ENCODE data around the gene MTCP1. TPM values are rescaled to one million over a fixed set of nuclear protein-coding genes. Genes with fewer than 3 reads are reported as not detected.

Gene MTCP1, protein sequence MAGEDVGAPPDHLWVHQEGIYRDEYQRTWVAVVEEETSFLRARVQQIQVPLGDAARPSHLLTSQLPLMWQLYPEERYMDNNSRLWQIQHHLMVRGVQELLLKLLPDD
- total RNA-seq (2022) (12.5 and 17.1 TPM in 2 replicates), Bru-seq, nascent RNA (percentile 17 among the genes with signal in this experiment), BruChase-seq, experiment 1, labeled RNA remaining after a 6-hour chase (percentile 9 among the genes with signal in this experiment), BruChase-seq, experiment 2, labeled RNA remaining after a 2-hour chase (percentile 12 among the genes with signal in this experiment)
- long read RNA-seq, partial matches to known transcripts, result 0 of 12 reads
- long read RNA-seq, other reads (novel, unspliced or antisense), result 10 of 12 reads

DNA sequence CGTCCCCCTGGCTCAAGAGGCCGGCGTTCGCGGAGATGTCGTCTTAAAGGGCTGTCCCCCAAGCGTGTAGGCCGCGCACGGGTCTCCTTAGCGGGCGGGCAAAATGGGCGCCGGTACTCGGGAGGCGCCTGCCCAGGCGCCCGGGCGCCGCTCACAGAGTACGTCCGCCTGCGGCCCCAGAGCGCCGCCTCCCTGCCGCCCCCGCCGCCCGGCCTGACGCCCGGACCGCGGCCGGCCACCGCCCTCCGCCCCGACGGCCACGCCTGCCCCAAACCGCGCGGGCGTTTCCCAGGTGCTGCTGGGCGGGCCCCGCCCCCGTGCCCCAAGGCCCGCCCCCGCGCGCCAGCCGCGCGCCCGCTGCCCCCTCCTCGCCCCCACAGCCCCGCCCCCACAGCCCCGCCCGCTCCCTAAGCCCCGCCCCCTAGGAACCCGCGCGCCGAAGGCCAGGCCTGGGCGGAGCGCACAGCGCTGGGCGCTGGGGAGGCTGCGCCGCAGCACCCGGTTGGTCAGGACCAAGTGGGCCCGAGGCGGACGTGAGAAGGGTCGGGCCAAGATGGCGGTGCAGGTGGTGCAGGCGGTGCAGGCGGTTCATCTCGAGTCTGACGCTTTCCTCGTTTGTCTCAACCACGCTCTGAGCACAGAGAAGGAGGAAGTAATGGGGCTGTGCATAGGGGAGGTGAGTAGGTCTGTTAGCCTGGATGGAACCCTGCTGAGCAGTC lies at the start of gene MTCP1, which contains the start of the genes BRCC3 and CMC4:
TSS of gene MTCP1 (minus strand) at position 162 of the 719 bp plus-strand sequence. CDS start 5,126 bp downstream, outside the sequence.
TSS of gene BRCC3 (plus strand) at position 534 of the 719 bp plus-strand sequence. CDS start at position 554, 20 bp downstream.
TSS of gene CMC4 (minus strand) at position 162 of the 719 bp plus-strand sequence. CDS start 7,113 bp downstream, outside the sequence.
- no peaks in the 10 kb centered on the region for H3K9me3 Mint-ChIP-seq (ENCODE audit: low read depth, unreplicated experiment)
- H3K4me1 Mint-ChIP-seq (ENCODE audit: low read depth, unreplicated experiment), result peaks cover 41% of the 10 kb centered on the region
- BruUV-seq (replicated peaks), result no TSS peak
- CTCF ChIA-PET, result no interaction called here
- peak within 1 kb of the TSS; percentile 90 for H3K27ac Mint-ChIP-seq (ENCODE audit: unreplicated experiment)
- intact Hi-C loops (cut with micrococcal nuclease; ENCODE audit: unreplicated experiment), result no loop called here
- H3K27me3 Mint-ChIP-seq (ENCODE audit: unreplicated experiment), result no peaks in the 10 kb centered on the region
- H3K36me3 Mint-ChIP-seq (ENCODE audit: insufficient read depth, unreplicated experiment), result peaks cover 40% of the 10 kb centered on the region
- peak within 1 kb of the TSS; percentile 92 for H3K4me3 Mint-ChIP-seq (ENCODE audit: low read depth, unreplicated experiment)
- TF ChIP-seq CTCF (IDR thresholded peaks at IDR 0.05; ENCODE audit: unreplicated experiment), result no peak
- DNase-seq, result peak; percentile 87

DNA sequence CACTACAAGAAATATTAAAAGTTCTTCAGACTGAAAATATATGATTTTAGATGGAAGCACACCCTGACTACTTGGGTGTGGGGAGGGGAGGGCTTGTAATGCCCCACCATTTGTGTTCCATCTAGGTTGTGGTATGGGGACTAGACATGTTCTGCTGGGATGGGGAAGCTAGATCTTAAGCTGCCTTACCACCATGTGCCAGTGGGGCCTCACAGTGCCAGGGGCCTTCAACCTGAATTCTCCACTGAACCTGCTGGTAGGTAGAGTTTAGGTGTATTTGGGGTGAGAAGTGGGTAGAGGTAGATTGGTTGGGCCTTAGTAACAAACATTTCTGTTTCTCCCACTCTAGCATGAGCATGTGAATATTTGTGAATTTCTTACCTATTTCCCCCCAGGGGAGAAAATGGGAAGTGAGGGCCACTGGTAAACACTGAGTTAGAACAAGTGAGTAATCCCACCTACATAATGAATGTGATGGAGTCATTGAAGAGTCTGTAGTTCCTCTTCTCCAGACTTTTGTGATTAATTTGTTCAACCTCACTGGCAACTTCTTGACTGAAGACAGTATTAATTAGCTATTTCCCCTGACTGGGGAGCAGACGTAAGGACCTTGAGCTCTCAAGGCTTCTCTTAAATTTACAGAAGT lies 44.4 kb upstream of the MTCP1 start:
- H3K36me3 Mint-ChIP-seq (ENCODE audit: insufficient read depth, unreplicated experiment), result peaks cover 7% of the 10 kb centered on the region
- BruUV-seq (replicated peaks), result no TSS peak
- no peak for DNase-seq
- intact Hi-C loops (cut with micrococcal nuclease; ENCODE audit: unreplicated experiment), result no loop called here
- H3K9me3 Mint-ChIP-seq (ENCODE audit: low read depth, unreplicated experiment), result peaks cover 4% of the 10 kb centered on the region
- CTCF ChIA-PET, result no interaction called here
- no peak overlapping the region for H3K27ac Mint-ChIP-seq (ENCODE audit: unreplicated experiment)
- no peak overlapping the region for H3K4me3 Mint-ChIP-seq (ENCODE audit: low read depth, unreplicated experiment)
- H3K27me3 Mint-ChIP-seq (ENCODE audit: unreplicated experiment), result no peaks in the 10 kb centered on the region
- no peak for TF ChIP-seq CTCF (IDR thresholded peaks at IDR 0.05; ENCODE audit: unreplicated experiment)
- H3K4me1 Mint-ChIP-seq (ENCODE audit: low read depth, unreplicated experiment), result peaks cover 7% of the 10 kb centered on the region

- H3K27me3 Mint-ChIP-seq (ENCODE audit: unreplicated experiment), result no peaks in the 10 kb centered on the region
- BruUV-seq (replicated peaks), result no TSS peak
- H3K4me3 Mint-ChIP-seq (ENCODE audit: low read depth, unreplicated experiment), result no peak overlapping the region
- intact Hi-C loops (cut with micrococcal nuclease; ENCODE audit: unreplicated experiment), result no loop called here
- H3K4me1 Mint-ChIP-seq (ENCODE audit: low read depth, unreplicated experiment), result peaks cover 7% of the 10 kb centered on the region
- H3K36me3 Mint-ChIP-seq (ENCODE audit: insufficient read depth, unreplicated experiment), result peaks cover 7% of the 10 kb centered on the region
- CTCF ChIA-PET, result no interaction called here
- DNase-seq, result no peak
- no peak overlapping the region for H3K27ac Mint-ChIP-seq (ENCODE audit: unreplicated experiment)
- peaks cover 4% of the 10 kb centered on the region for H3K9me3 Mint-ChIP-seq (ENCODE audit: low read depth, unreplicated experiment)
- no peak for TF ChIP-seq CTCF (IDR thresholded peaks at IDR 0.05; ENCODE audit: unreplicated experiment)
Observed at GRCh38 chrX:155113097-155113496, 42.2 kb upstream of the MTCP1 start.

- intact Hi-C loops (cut with micrococcal nuclease; ENCODE audit: unreplicated experiment), result no loop called here
- peaks cover 4% of the 10 kb centered on the region for H3K9me3 Mint-ChIP-seq (ENCODE audit: low read depth, unreplicated experiment)
- peaks cover 7% of the 10 kb centered on the region for H3K4me1 Mint-ChIP-seq (ENCODE audit: low read depth, unreplicated experiment)
- TF ChIP-seq CTCF (IDR thresholded peaks at IDR 0.05; ENCODE audit: unreplicated experiment), result no peak
- CTCF ChIA-PET, result interaction anchor here (0.5 kb wide), 1 partner anchor 21 kb away, joined by 3 read pairs; no protein-coding TSS in a partner anchor
- H3K27me3 Mint-ChIP-seq (ENCODE audit: unreplicated experiment), result no peaks in the 10 kb centered on the region
- H3K36me3 Mint-ChIP-seq (ENCODE audit: insufficient read depth, unreplicated experiment), result peaks cover 7% of the 10 kb centered on the region
- no TSS peak for BruUV-seq (replicated peaks)
- no peak overlapping the region for H3K4me3 Mint-ChIP-seq (ENCODE audit: low read depth, unreplicated experiment)
- DNase-seq, result no peak
- H3K27ac Mint-ChIP-seq (ENCODE audit: unreplicated experiment), result peak overlapping the region; percentile 68
Observed at GRCh38 chrX:155112171-155112570, 41.2 kb upstream of the MTCP1 start.

Data from Calu3 (cell line).